Mucosa of stomach (tissue), 1 donor: ENCODE data around the gene ABCD3.

Experiments used
- H3K27me3 ChIP-seq: one replicate; pipeline ENCODE4 v1.7.0; 2013; ENCODE audit warnings: mild to moderate bottlenecking, low read length; ENCODE audit not compliant: control insufficient read depth, insufficient read depth
- H3K36me3 ChIP-seq: one replicate; pipeline ENCODE4 v1.7.0; 2013; ENCODE audit warnings: low read length; ENCODE audit not compliant: control insufficient read depth, insufficient read depth
- H3K4me1 ChIP-seq: one replicate; pipeline ENCODE4 v1.7.0; 2013; ENCODE audit warnings: mild to moderate bottlenecking, low read length; ENCODE audit not compliant: control insufficient read depth, insufficient read depth
- H3K4me3 ChIP-seq: one replicate; pipeline ENCODE4 v1.7.0; 2013; ENCODE audit warnings: low read length
- H3K9ac ChIP-seq: one replicate; pipeline ENCODE4 v1.7.0; 2013; ENCODE audit warnings: mild to moderate bottlenecking, low read length, moderate library complexity
- H3K9me3 ChIP-seq: one replicate; pipeline ENCODE4 v1.7.0; 2013; ENCODE audit warnings: mild to moderate bottlenecking, low read length, moderate library complexity; ENCODE audit not compliant: control insufficient read depth
- donor health status: Pancreatic carcinoma.

ABCD3 gene

GRCh38 chr1:94479682-94480081, 61.5 kb downstream of the ABCD3 start:
- no peaks in the 10 kb centered on the region for H3K36me3 ChIP-seq
- H3K4me3 ChIP-seq = no peak overlapping the region
- H3K4me1 ChIP-seq = peaks cover 7% of the 10 kb centered on the region
- no peak overlapping the region for H3K9ac ChIP-seq
- H3K9me3 ChIP-seq = no peaks in the 10 kb centered on the region
- no peaks in the 10 kb centered on the region for H3K27me3 ChIP-seq

DNA sequence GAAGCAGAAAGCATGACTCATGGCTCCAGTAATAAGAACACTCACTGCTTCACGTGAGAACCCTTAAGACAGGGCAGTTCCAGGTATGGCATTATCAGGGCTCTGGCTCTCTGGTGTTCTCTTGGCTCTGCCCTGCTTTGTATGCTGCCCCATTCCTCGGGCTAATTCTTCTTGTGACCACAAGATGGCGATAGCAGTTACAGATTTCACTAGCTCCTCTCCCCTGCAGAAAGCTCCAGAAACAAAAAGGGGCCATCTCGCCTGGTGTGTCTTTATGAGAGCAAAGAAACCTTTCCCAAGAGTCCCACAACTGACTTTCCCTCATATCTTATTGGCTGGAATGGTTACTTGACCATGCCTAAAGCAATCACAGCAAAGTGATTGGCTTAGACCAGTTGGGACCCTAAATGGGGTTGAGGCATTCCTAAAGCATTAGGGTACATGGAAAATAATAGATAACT, 63.3 kb downstream of the ABCD3 start:
- Histone ChIP-seq H3K36me3 (no peaks in the 10 kb centered on the region), H3K27me3 (no peaks in the 10 kb centered on the region), H3K9me3 (no peaks in the 10 kb centered on the region), H3K4me3 (no peak overlapping the region), H3K4me1 (peaks cover 7% of the 10 kb centered on the region), H3K9ac (no peak overlapping the region)

- no peaks in the 10 kb centered on the region for H3K9me3 ChIP-seq
- H3K9ac ChIP-seq = no peak overlapping the region
- H3K27me3 ChIP-seq = no peaks in the 10 kb centered on the region
- no peak overlapping the region for H3K4me3 ChIP-seq
- no peaks in the 10 kb centered on the region for H3K4me1 ChIP-seq
- H3K36me3 ChIP-seq = no peaks in the 10 kb centered on the region
Observed at GRCh38 chr1:94486990-94487389, 68.8 kb downstream of the ABCD3 start.

GRCh38 chr1:94490556-94490955, 72.4 kb downstream of the ABCD3 start:
- Histone ChIP-seq H3K9me3 (no peaks in the 10 kb centered on the region), H3K4me1 (no peaks in the 10 kb centered on the region), H3K4me3 (no peak overlapping the region), H3K9ac (no peak overlapping the region), H3K36me3 (no peaks in the 10 kb centered on the region), H3K27me3 (no peaks in the 10 kb centered on the region)

- Histone ChIP-seq H3K4me1 (no peaks in the 10 kb centered on the region), H3K9me3 (no peaks in the 10 kb centered on the region), H3K36me3 (peaks cover 11% of the 10 kb centered on the region), H3K4me3 (no peak overlapping the region), H3K9ac (no peak overlapping the region), H3K27me3 (no peaks in the 10 kb centered on the region)
Observed at GRCh38 chr1:94496076-94496755, 78.0 kb downstream of the ABCD3 start.

GRCh38 chr1:94501426-94501825, 83.2 kb downstream of the ABCD3 start:
- Histone ChIP-seq H3K36me3 (peaks cover 19% of the 10 kb centered on the region), H3K9me3 (no peaks in the 10 kb centered on the region), H3K27me3 (no peaks in the 10 kb centered on the region), H3K4me3 (no peak overlapping the region), H3K9ac (no peak overlapping the region), H3K4me1 (no peaks in the 10 kb centered on the region)

DNA sequence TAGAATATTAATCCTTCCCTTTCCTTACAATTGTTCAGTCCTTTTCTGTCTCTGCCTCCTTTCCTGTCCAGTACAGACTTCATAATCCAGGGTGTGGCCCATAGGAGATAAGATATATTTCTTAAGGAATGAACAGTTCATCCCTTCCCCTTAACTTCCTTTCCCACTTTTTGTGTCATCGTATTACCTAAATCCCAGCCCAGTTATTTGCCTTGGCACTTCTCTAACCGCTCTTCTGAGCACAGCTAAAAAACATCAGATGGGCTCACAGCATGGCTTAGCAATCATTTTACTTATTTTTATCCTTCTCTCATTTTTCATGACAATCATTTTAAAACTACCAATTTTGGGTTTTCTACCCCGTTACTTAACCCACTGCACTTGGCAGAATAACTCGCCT, 83.7 kb downstream of the ABCD3 start:
- Histone ChIP-seq H3K27me3 (no peaks in the 10 kb centered on the region), H3K9ac (no peak overlapping the region), H3K36me3 (peaks cover 19% of the 10 kb centered on the region), H3K9me3 (no peaks in the 10 kb centered on the region), H3K4me3 (no peak overlapping the region), H3K4me1 (no peaks in the 10 kb centered on the region)

GRCh38 chr1:94503153-94503552, 85.0 kb downstream of the ABCD3 start:
- Histone ChIP-seq H3K4me1 (no peaks in the 10 kb centered on the region), H3K9me3 (no peaks in the 10 kb centered on the region), H3K4me3 (no peak overlapping the region), H3K36me3 (peaks cover 19% of the 10 kb centered on the region), H3K27me3 (no peaks in the 10 kb centered on the region), H3K9ac (no peak overlapping the region)

DNA sequence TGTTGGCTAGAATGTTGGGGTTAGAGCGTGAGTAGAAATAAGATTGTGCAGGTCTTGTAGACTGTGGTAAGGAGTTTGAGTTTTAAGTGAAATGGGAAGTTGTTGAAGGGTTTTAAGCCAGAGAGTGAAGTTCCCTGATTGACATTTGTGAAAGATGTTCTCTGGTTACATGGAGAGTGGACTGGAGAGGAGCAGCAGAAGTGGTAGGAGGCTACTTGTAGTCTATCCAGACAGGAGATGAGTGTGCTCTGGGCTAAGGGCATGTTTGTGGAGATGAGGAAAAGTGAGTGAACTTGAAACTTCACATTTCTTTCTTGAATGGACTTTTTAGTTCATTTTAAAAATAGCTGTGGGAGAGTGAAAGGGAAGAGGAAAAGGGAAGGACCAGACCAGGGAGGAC, 86.4 kb downstream of the ABCD3 start:
- Histone ChIP-seq H3K36me3 (peaks cover 9% of the 10 kb centered on the region), H3K4me1 (no peaks in the 10 kb centered on the region), H3K27me3 (no peaks in the 10 kb centered on the region), H3K9ac (no peak overlapping the region), H3K9me3 (no peaks in the 10 kb centered on the region), H3K4me3 (no peak overlapping the region)

- no peak overlapping the region for H3K9ac ChIP-seq
- H3K27me3 ChIP-seq = no peaks in the 10 kb centered on the region
- no peak overlapping the region for H3K4me3 ChIP-seq
- H3K36me3 ChIP-seq = no peaks in the 10 kb centered on the region
- no peaks in the 10 kb centered on the region for H3K4me1 ChIP-seq
- H3K9me3 ChIP-seq = no peaks in the 10 kb centered on the region
Observed at GRCh38 chr1:94512816-94513215, 94.6 kb downstream of the ABCD3 start.

- Histone ChIP-seq H3K36me3 (no peaks in the 10 kb centered on the region), H3K4me3 (no peak overlapping the region), H3K9me3 (no peaks in the 10 kb centered on the region), H3K9ac (no peak overlapping the region), H3K27me3 (no peaks in the 10 kb centered on the region), H3K4me1 (no peaks in the 10 kb centered on the region)
Observed at GRCh38 chr1:94514095-94514727, 96.0 kb downstream of the ABCD3 start.

- Histone ChIP-seq H3K9ac (no peak overlapping the region), H3K4me3 (no peak overlapping the region), H3K36me3 (no peaks in the 10 kb centered on the region), H3K9me3 (no peaks in the 10 kb centered on the region), H3K27me3 (no peaks in the 10 kb centered on the region), H3K4me1 (no peaks in the 10 kb centered on the region)
Observed at GRCh38 chr1:94515296-94515947, 97.2 kb downstream of the ABCD3 start.
